ENCODE measurements around the gene SEC31A. TPM values are rescaled to one million over a fixed set of nuclear protein-coding genes. Genes with fewer than 3 reads are reported as not detected.

Gene SEC31A
- total RNA-seq, 1 donor from 2014 or later: 233 TPM

- H3K4me1 Mint-ChIP-seq (ENCODE audit: unreplicated experiment): peaks cover 67% of the 10 kb centered on the region
- H3K27ac Mint-ChIP-seq: no peak overlapping the region
- no peak overlapping the region for H3K4me3 Mint-ChIP-seq
- peaks cover 7% of the 10 kb centered on the region for H3K36me3 Mint-ChIP-seq
- no peaks in the 10 kb centered on the region for H3K9me3 Mint-ChIP-seq
- DNase-seq (ENCODE audit: extremely low spot score, unreplicated experiment): no peak
- peaks cover 3% of the 10 kb centered on the region for H3K27me3 Mint-ChIP-seq
- no peak for TF ChIP-seq CTCF (conservative IDR thresholded peaks at IDR 0.05)
These were observed 104.1 kb downstream of the SEC31A start for GRCh38 chr4:82786828-82787227.

- peak overlapping the region; percentile 80 for H3K27ac Mint-ChIP-seq
- H3K27me3 Mint-ChIP-seq: peaks cover 3% of the 10 kb centered on the region
- peaks cover 7% of the 10 kb centered on the region for H3K36me3 Mint-ChIP-seq
- TF ChIP-seq CTCF (conservative IDR thresholded peaks at IDR 0.05): no peak
- H3K4me3 Mint-ChIP-seq: peak overlapping the region; percentile 83
- peaks cover 70% of the 10 kb centered on the region for H3K4me1 Mint-ChIP-seq (ENCODE audit: unreplicated experiment)
- no peak for DNase-seq (ENCODE audit: extremely low spot score, unreplicated experiment)
- H3K9me3 Mint-ChIP-seq: no peaks in the 10 kb centered on the region
These were observed 105.1 kb downstream of the SEC31A start for GRCh38 chr4:82785611-82786400.

GRCh38 chr4:82784681-82785610 lies 106.0 kb downstream of the SEC31A start:
- no peak for TF ChIP-seq CTCF (conservative IDR thresholded peaks at IDR 0.05)
- Mint-ChIP-seq H3K27ac (peak overlapping the region; percentile 80), H3K36me3 (peaks cover 7% of the 10 kb centered on the region), H3K27me3 (peaks cover 3% of the 10 kb centered on the region), H3K4me3 (peak overlapping the region; percentile 83), H3K4me1 (ENCODE audit: unreplicated experiment) (peaks cover 73% of the 10 kb centered on the region), H3K9me3 (no peaks in the 10 kb centered on the region)
- DNase-seq (ENCODE audit: extremely low spot score, unreplicated experiment): no peak

GRCh38 chr4:82782626-82783345 lies 108.2 kb downstream of the SEC31A start:
- no peak for TF ChIP-seq CTCF (conservative IDR thresholded peaks at IDR 0.05)
- DNase-seq (ENCODE audit: extremely low spot score, unreplicated experiment): no peak
- Mint-ChIP-seq H3K4me1 (ENCODE audit: unreplicated experiment) (peaks cover 66% of the 10 kb centered on the region), H3K27ac (peak overlapping the region; percentile 90), H3K4me3 (peak overlapping the region; percentile 66), H3K36me3 (peaks cover 2% of the 10 kb centered on the region), H3K27me3 (peaks cover 3% of the 10 kb centered on the region), H3K9me3 (no peaks in the 10 kb centered on the region)

- DNase-seq (ENCODE audit: extremely low spot score, unreplicated experiment): no peak
- TF ChIP-seq CTCF (conservative IDR thresholded peaks at IDR 0.05): no peak
- no peak overlapping the region for H3K4me3 Mint-ChIP-seq
- peak overlapping the region; percentile 65 for H3K27ac Mint-ChIP-seq
- H3K9me3 Mint-ChIP-seq: no peaks in the 10 kb centered on the region
- peaks cover 69% of the 10 kb centered on the region for H3K4me1 Mint-ChIP-seq (ENCODE audit: unreplicated experiment)
- peaks cover 14% of the 10 kb centered on the region for H3K36me3 Mint-ChIP-seq
- H3K27me3 Mint-ChIP-seq: peaks cover 3% of the 10 kb centered on the region
These were observed 110.2 kb downstream of the SEC31A start for GRCh38 chr4:82780752-82781231.

All from type B pancreatic cell (in vitro differentiated cells).